HS-27A (cell line): Measurements from ENCODE around the gene STAT2.
"Not testable (repeated sequence)": the region's sequence is repeated elsewhere in the genome, so short reads cannot be mapped to it uniquely, and the experiment has no call there.

Experiments
- DNase-seq: peaks from one replicate; pipeline ENCODE4 v3.0.0-alpha.2; 2012; ENCODE audit warnings: low read depth, missing footprints

STAT2 gene

GRCh38 chr12:56362130-56363059 lies 2.5 kb upstream of the STAT2 start, which contains the start of gene APOF:
Gene APOF, minus strand, starts transcription at chr12:56362857. Its CDS starts 112 bp downstream, at chr12:56362745.
- DNase-seq, result no peak

DNA sequence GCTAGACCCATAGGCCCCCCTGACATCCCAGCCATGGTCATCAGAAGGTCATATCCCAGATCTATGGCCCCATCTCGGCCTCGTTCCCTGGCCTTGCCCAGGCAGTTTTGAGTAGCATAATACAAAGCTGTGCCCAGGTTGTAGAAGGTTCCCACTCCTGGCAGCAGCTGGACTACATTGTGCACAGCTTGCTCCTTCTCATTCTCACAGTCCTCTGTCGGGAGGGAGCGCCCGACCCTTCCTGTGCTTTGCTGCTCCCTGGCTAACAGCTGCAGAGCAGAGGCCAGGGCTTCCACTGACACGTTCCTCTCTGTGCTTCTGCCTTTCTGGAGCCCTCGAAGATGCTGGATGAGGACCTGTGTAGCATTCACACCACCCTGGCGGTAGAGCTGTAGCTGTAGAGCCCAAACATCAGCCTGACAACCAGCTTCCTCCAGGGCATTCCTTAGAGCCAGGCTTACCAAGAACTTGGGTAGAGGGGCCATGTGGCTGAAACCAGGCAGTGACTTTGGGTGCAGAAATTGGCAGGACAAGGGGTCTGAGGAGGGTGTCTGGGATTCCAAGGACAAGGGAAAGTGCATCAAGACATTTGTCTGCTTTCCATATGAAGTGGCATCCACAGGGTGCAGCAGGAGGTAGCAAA lies 1.7 kb upstream of the STAT2 start:
- DNase-seq, result no peak

DNA sequence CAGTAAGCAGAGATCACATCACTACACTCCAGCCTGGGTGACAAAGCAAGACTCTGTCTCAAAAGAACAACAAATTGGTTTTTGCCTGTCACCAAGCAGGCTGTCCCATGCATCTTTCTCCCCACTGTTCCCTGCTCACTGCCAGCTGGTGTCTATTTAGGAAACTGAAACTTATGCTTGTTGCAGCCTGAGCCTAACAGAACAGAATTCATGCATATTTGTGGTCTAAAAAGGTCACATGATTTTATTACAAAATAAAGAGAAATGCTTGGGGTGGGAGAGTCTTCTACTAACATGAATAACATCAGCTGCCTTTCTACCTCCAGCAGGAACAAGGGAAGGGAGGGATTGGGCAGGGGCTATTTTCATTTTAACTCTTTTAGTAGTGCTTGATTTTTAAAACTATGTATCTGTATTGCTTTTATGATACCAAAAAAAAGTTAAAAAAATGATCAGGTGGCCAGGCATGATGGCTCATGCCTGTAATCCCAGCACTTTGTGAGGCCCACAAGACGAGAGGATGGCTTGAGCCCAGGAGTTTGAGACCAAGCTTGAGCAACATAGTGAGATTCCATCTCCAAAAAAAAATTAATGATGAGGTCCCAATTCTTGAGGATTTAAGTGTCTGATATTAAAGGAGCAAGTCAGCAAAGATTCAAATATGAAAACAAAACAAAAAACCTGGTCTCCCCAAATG lies 923 bp downstream of the STAT2 start:
- DNase-seq, result peak; percentile 45

DNA sequence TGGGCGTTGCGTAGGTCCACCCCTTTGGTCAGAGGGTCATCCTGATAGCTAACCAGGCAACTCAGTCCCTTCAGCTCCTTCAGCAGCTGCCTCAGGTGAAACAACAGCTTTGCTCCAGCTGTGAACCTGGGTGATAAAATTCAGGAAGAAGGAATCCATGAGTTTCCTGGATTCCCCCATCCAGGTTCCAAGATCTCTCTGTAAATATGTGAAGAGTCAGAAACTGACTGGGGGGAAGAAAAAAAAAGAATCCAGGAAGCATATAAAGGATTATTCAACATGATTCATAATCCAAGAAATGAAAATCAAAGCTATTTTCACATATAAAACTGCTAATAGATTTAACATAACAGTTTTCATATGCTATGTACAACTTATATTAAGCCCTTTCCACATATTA lies 8.6 kb downstream of the STAT2 start:
- DNase-seq, result no peak

DNA sequence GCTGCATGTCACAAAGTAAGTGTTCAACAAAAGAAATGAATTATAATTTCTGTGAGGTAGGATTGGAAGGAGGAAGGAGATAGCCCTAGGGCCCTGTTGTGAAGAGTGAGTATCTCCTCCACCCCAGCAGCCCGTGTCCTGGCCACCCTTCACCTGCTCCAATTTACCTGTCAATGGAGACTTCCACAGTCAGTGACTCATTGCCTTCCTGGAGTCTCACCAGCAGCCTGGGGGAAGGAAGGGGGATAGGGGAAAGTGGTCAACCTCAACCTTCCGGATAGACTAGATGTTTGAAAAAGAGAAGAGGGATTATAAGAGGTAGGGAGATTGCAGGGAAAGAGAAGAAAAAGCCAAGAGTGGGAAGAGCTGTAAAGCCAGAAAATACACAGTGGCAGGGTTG lies 9.2 kb downstream of the STAT2 start:
- no peak for DNase-seq

GRCh38 chr12:56348776-56349175 lies 11.1 kb downstream of the STAT2 start:
- DNase-seq, result no peak

DNA sequence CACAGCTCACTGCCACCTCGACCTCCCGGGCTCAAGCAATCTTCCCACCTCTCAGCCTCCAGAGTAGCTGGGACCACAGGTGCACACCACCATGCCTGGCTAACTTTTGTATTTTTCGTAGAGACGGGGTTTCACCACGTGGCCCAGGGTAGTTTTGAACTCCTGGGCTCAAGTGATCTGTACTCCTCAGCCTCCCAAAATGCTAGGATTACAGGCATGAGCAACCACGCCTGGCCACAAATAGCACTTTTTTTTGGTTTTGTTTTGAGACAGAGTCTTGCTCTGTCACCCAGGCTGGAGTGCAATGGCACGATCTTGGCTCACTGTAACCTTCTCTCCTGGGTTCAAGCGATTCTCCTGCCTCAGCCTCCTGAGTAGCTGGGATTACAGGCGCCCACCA lies 12.7 kb downstream of the STAT2 start:
- DNase-seq, result not testable (repeated sequence)

GRCh38 chr12:56346675-56347074 lies 13.2 kb downstream of the STAT2 start:
- DNase-seq, result no peak

GRCh38 chr12:56342290-56342689 lies 17.6 kb downstream of the STAT2 start:
- not testable (repeated sequence) for DNase-seq

GRCh38 chr12:56341616-56342015 lies 18.3 kb downstream of the STAT2 start:
- no peak for DNase-seq

DNA sequence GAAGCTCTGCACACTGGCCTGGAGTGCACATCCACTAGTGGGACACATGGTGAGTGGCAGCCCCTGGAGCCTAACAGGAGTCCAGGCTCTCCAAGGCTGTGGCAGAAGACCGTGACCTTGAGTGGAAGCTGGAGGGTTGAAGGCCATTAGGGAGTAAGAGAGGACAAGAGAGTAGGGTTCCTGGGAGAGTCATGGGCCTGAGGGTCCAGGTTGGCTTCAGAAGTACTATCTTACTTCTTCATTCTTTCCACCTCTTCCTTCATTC lies 20.8 kb downstream of the STAT2 start:
- DNase-seq, result no peak

DNA sequence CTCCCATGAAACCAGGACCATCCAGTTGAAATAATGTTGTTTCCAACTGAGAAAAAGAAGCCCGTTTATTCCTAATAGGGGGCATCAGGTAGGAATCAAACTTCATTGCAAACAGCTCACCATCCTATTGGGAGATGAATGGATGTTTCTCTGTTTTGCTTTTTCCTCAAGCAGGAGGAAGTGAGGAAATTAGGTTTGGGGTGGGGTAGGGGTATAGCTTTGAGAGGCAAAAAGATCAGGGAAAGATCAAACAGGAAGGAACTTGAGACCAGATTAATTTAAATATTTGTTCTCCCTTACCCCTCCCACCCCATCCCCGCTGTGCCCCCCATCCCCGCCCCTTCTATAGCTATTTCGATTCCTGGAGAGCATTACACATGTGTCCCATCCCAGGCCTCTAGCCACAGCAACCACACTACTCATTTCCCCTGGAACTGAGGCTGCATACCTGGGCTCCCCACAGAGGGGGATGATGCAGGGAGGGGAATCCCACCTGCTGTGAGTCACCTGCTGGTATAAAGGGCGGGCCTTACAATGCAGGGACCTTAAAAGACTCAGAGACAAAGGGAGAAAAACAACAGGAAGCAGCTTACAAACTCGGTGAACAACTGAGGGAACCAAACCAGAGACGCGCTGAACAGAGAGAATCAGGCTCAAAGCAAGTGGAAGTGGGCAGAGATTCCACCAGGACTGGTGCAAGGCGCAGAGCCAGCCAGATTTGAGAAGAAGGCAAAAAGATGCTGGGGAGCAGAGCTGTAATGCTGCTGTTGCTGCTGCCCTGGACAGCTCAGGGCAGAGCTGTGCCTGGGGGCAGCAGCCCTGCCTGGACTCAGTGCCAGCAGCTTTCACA lies 21.4 kb downstream of the STAT2 start, which contains the start of gene IL23A:
Gene IL23A, plus strand, starts transcription at position 577 of the 850 bp plus-strand sequence. Its CDS starts 161 bp downstream, at position 738.
- DNase-seq, result no peak

- DNase-seq, result no peak
Observed at GRCh38 chr12:56337753-56338251, 22.1 kb downstream of the STAT2 start.

- no peak for DNase-seq
Observed at GRCh38 chr12:56336361-56337167, 23.3 kb downstream of the STAT2 start.

- DNase-seq, result not testable (repeated sequence)
Observed at GRCh38 chr12:56335527-56335926, 24.4 kb downstream of the STAT2 start.

GRCh38 chr12:56334490-56334793 lies 25.5 kb downstream of the STAT2 start:
- DNase-seq, result no peak

DNA sequence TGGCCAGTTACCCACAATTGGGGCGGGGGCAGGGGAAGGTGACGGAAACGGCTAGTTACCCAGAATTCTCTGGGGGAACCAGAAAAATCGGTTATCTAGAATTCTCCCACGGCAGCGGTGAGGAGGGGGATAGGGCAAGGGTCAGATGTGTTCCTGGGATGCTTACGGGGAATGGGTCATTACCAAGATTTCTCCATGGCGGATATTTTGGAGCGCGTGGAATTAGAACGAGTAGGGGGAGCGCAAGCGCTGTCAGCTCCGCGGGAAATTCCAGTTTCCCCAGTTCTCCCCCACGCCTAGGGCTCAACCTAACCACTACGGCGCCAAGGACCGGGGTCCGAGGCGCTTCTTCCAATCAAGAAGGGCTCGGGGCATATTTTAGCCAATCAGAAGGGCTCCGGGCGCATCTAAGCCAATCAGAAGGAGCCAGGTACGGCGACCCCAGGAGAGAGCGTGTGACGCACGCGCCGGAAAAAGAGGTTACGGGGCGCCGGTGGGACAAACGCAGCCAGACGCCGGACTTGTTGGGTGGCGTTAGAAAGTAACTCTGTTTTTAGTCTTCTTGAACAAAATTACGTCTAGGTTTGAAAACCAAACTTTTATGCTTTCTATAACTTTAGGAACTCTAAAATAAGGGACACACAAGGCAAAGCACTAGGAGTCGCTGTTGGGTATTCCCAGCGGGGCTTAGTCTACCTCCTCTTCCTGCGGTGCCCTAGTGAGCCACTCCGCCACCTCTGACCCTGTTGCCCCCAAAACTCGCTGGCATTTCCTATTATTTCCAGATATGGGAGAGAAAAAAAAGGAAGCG lies 26.0 kb downstream of the STAT2 start, which contains the start of gene PAN2:
Gene PAN2, minus strand, starts transcription at position 322 of the 811 bp plus-strand sequence. CDS start 906 bp downstream, outside the sequence.
- peak; percentile 95 for DNase-seq

DNA sequence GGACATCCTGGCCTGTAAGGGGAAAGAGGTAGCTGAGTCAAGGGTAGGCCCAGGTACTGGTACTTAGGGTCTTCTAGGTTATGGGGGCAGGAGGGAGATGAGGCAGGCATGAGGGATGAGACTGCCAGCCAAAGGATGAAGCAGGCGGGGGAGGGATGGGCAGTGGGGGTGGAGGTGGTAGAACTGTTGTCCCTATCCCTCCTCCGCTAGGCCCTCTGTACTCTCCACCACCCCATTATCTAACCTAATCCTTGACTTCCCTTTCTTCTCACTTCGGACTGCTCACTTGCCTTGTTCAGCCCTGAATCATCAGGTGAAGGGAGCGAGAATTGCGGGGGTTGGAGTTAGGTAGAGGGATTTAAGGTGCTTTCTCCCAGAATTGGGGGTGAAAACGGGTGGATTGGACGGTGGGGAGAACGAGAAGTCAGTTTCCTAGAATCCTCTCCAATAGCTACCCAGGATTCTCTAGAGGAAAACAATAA lies 26.7 kb downstream of the STAT2 start:
- no peak for DNase-seq

- no peak for DNase-seq
Observed at GRCh38 chr12:56332512-56333196, 27.3 kb downstream of the STAT2 start.
